ENCODE data around the gene DECR2.

DNA sequence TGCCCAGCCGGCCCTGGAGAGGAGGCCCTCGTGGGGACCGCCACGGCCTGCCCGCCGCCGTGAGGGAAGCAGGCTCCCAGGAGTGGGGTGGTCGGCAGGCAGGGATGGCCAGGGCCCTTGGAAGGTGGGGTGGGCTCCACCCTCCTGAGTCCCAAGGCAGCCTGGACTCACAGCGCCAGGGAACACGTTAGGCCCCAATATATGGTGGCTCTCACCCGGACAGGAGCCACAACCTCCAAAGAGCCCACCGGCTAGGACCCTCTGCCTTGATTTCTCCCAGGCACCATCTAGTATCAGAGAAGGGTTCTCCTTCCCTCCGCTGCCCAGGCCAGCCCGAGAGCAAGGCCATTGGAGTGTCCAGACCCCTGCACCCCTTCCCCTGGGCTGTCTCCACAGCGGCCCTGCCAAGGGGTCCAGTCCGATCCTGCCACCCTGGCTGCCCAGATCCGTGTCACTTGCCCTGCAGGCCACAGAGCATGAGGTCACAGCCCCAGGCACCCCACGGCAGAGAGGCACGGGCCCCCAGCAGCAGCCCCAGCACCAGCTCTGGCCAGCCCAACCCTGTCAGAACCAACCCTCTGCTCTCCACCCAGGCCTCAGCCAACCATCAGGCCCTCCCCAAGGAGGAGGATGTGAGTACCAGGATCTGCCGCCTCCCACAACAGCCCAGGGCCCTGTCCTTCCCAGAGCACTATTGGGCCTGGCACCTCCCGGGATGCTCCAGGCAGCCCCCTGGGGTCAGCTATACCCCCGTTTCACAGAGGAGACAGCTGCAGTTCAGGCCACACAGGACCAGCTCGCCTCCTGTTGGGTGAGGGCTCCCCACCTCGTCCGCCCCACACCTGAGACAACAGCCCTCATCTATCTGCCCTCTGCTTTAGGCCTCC lies 48.0 kb upstream of the DECR2 start:
- TF ChIP-seq, protein P1, sequence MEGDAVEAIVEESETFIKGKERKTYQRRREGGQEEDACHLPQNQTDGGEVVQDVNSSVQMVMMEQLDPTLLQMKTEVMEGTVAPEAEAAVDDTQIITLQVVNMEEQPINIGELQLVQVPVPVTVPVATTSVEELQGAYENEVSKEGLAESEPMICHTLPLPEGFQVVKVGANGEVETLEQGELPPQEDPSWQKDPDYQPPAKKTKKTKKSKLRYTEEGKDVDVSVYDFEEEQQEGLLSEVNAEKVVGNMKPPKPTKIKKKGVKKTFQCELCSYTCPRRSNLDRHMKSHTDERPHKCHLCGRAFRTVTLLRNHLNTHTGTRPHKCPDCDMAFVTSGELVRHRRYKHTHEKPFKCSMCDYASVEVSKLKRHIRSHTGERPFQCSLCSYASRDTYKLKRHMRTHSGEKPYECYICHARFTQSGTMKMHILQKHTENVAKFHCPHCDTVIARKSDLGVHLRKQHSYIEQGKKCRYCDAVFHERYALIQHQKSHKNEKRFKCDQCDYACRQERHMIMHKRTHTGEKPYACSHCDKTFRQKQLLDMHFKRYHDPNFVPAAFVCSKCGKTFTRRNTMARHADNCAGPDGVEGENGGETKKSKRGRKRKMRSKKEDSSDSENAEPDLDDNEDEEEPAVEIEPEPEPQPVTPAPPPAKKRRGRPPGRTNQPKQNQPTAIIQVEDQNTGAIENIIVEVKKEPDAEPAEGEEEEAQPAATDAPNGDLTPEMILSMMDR (conservative IDR thresholded peaks at IDR 0.05; ENCODE audit: low read depth, low read length) = no peak
- no peak for TF ChIP-seq EZH2 (IDR thresholded peaks at IDR 0.05; ENCODE audit: borderline replicate concordance, low read depth, low read length, poor library complexity, severe bottlenecking)
